Gastrocnemius medialis (tissue), 4 donors: ENCODE results near the gene SULT2B1.

Source experiments
- POLR2A ChIP-seq, 2 donors: fragments of 450-650 bp; IDR thresholded peaks; one replicate each; pipeline ENCODE4 v1.6.1; 2017; ENCODE audit warnings: antibody characterized with exemption in 2 of 2, mild to moderate bottlenecking in 2 of 2, moderate library complexity in 2 of 2
- TF ChIP-seq, protein P1 (sequence below), 5 experiments: fragments of 450-650 bp in 3 of 5; fragments of 200-600 bp in 2 of 5; sonication (generic) in 2 of 5; IDR thresholded peaks in 4 of 5; conservative IDR thresholded peaks in 1 of 5; 1 replicate in 4 of 5; 2 replicates in 1 of 5; pipeline ENCODE4 v1.5.1; 2016 to 2019; ENCODE audit warnings: antibody characterized with exemption in 5 of 5, mild to moderate bottlenecking in 3 of 5, moderate library complexity in 3 of 5

GRCh38 chr19:48603850-48604249 is 51.9 kb downstream of the SULT2B1 start:
- no peak for TF ChIP-seq POLR2A (IDR thresholded peaks at IDR 0.05)
- TF ChIP-seq, protein P1, sequence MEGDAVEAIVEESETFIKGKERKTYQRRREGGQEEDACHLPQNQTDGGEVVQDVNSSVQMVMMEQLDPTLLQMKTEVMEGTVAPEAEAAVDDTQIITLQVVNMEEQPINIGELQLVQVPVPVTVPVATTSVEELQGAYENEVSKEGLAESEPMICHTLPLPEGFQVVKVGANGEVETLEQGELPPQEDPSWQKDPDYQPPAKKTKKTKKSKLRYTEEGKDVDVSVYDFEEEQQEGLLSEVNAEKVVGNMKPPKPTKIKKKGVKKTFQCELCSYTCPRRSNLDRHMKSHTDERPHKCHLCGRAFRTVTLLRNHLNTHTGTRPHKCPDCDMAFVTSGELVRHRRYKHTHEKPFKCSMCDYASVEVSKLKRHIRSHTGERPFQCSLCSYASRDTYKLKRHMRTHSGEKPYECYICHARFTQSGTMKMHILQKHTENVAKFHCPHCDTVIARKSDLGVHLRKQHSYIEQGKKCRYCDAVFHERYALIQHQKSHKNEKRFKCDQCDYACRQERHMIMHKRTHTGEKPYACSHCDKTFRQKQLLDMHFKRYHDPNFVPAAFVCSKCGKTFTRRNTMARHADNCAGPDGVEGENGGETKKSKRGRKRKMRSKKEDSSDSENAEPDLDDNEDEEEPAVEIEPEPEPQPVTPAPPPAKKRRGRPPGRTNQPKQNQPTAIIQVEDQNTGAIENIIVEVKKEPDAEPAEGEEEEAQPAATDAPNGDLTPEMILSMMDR (IDR thresholded peaks at IDR 0.05 in 4 of 5, conservative IDR thresholded peaks at IDR 0.05 in 1 of 5): no peak
